PC-3 (cell line): ENCODE results near the gene KCNIP4. TPM values are rescaled to one million over a fixed set of nuclear protein-coding genes. Genes with fewer than 3 reads are reported as not detected.

Source experiments
- ATAC-seq: fragments of 200-7000 bp; cut with Tn5 transposase; 2 replicates; pipeline ENCODE4 v1.9.1; 2020; ENCODE audit warnings: mild to moderate bottlenecking, moderate library complexity
- BruUV-seq: library from RNA; stranded (reverse); fragments of 400-500 nt; replicated peaks from 2 replicates; lab custom pipeline; 2021; lab: Mats Ljungman, UMichigan
- CTCF ChIA-PET: fragments of 300-600 bp; sonication (Branson Sonifier 250); formaldehyde crosslinking; loops from one replicate; lab custom pipeline; 2022; ENCODE audit warnings: antibody characterized with exemption; lab: Charles Lee
- POLR2A ChIA-PET: fragments of 300-600 bp; sonication (Branson Sonifier 250); formaldehyde crosslinking; loops from one replicate; lab custom pipeline; 2022; ENCODE audit warnings: antibody characterized with exemption; ENCODE audit not compliant: unreplicated experiment; lab: Charles Lee
- DNase-seq: peaks from one replicate; pipeline ENCODE4 v3.0.0-alpha.2; 2015
- H2AFZ ChIP-seq: fragments of 300-600 bp; sonication (generic); 2 replicates; pipeline ENCODE4 v1.6.0; 2016; ENCODE audit warnings: antibody characterized with exemption, low read length
- H3F3A ChIP-seq: fragments of 300-600 bp; sonication (generic); one replicate; pipeline ENCODE4 v1.6.0; 2017; ENCODE audit warnings: antibody characterized with exemption, low read length, control low read depth, mild to moderate bottlenecking; ENCODE audit not compliant: unreplicated experiment
- H3K27ac ChIP-seq: fragments of 300-600 bp; sonication (generic); 2 replicates; pipeline ENCODE4 v1.5.1; 2016; ENCODE audit warnings: mild to moderate bottlenecking, low read length
- H3K27me3 ChIP-seq: fragments of 300-600 bp; sonication (generic); 2 replicates; pipeline ENCODE4 v1.6.1; 2016; ENCODE audit warnings: low read length, mixed read lengths
- H3K36me3 ChIP-seq: fragments of 300-600 bp; sonication (generic); 2 replicates; pipeline ENCODE4 v1.6.1; 2016; ENCODE audit warnings: low read depth, mixed run types, low read length, mixed read lengths
- H3K4me1 ChIP-seq: fragments of 300-600 bp; sonication (generic); 2 replicates; pipeline ENCODE4 v1.5.1; 2016; ENCODE audit warnings: low read length; ENCODE audit not compliant: insufficient read depth
- H3K4me2 ChIP-seq: fragments of 300-600 bp; sonication (generic); 2 replicates; pipeline ENCODE4 v1.6.0; 2016; ENCODE audit warnings: low read length
- H3K4me3 ChIP-seq: fragments of 300-600 bp; sonication (generic); 2 replicates; pipeline ENCODE4 v1.5.1; 2016; ENCODE audit warnings: mild to moderate bottlenecking, low read length, mixed read lengths
- H3K79me2 ChIP-seq: fragments of 300-600 bp; sonication (generic); 2 replicates; pipeline ENCODE4 v1.6.1; 2017; ENCODE audit warnings: low read length, mixed read lengths
- H3K9ac ChIP-seq: fragments of 300-600 bp; sonication (generic); 2 replicates; pipeline ENCODE4 v1.6.0; 2016; ENCODE audit warnings: mild to moderate bottlenecking, low read length
- H3K9me2 ChIP-seq: fragments of 300-600 bp; sonication (generic); replicated peaks from 2 replicates; pipeline ENCODE4 v1.6.1; 2016; ENCODE audit warnings: mixed run types, low read length, mixed read lengths
- H3K9me3 ChIP-seq: fragments of 300-600 bp; sonication (generic); 2 replicates; pipeline ENCODE4 v1.6.1; 2016; ENCODE audit warnings: low read length, mixed read lengths
- H4K20me1 ChIP-seq: fragments of 300-600 bp; sonication (generic); 2 replicates; pipeline ENCODE4 v1.6.1; 2016; ENCODE audit warnings: low read length, mixed read lengths
- CTCF ChIP-seq: fragments of 300-600 bp; sonication (generic); conservative IDR thresholded peaks from 2 replicates; pipeline ENCODE4 v1.5.1; 2017; ENCODE audit warnings: antibody characterized with exemption, low read depth, mild to moderate bottlenecking, low read length
- EZH2 ChIP-seq: fragments of 300-600 bp; sonication (generic); IDR thresholded peaks from one replicate; pipeline ENCODE4 v1.6.1; 2017; ENCODE audit warnings: antibody characterized with exemption, mild to moderate bottlenecking, low read length; ENCODE audit not compliant: unreplicated experiment
- EZH2phosphoT487 ChIP-seq: fragments of 300-600 bp; sonication (generic); IDR thresholded peaks from 2 replicates; pipeline ENCODE4 v1.6.1; 2018; ENCODE audit warnings: mild to moderate bottlenecking, antibody characterized with exemption, low read length, borderline replicate concordance
- intact Hi-C: fragments of 100-400 bp; cut with micrococcal nuclease; formaldehyde crosslinking; loops from 2 replicates; pipeline ENCODE4 v1.9.0; 2023
- total RNA-seq: library from RNA; depleted of rRNA; stranded (reverse); fragments of >200 nt; gene quantifications from 2 replicates; pipeline ENCODE4 v1.2.3, GENCODE V29; 2014

Gene KCNIP4
- total RNA-seq, 1 experiment from 2014 or later, result not detected

DNA sequence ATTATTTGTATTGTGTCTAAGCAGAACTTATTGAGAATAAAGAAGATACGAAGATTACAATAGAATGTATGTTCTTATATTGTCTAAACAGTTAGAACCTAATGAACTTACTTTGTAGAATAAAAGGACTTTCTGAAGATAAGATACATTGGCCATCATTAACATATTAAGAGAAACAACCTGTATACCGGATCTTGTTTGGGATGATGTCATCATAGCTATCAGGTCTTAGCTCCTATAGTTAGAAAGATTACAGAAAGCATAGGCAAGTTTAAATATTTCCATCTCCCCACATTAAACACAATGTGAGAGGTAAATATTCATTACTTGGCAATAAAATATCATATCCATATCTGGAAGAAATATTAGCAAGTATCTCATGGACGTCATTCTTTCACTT, 966.0 kb downstream of the KCNIP4 start:
- H3F3A ChIP-seq, result no peaks in the 10 kb centered on the region
- DNase-seq (no peak), ATAC-seq (no peak)
- no peak overlapping the region for H2AFZ ChIP-seq
- POLR2A ChIA-PET, result interaction anchor here (1.0 kb wide), 1 partner anchor 1343 kb away, joined by 3 read pairs; no protein-coding TSS in a partner anchor
- peaks cover 88% of the 10 kb centered on the region for H3K27me3 ChIP-seq
- no peaks in the 10 kb centered on the region for H4K20me1 ChIP-seq
- H3K9ac ChIP-seq, result no peak overlapping the region
- no TSS peak for BruUV-seq
- CTCF ChIA-PET, result no interaction called here
- TF ChIP-seq CTCF, result no peak
- no peak for TF ChIP-seq EZH2
- TF ChIP-seq EZH2phosphoT487, result no peak
- H3K9me2 ChIP-seq, result no peaks in the 10 kb centered on the region
- H3K27ac ChIP-seq, result no peak overlapping the region
- no peaks in the 10 kb centered on the region for H3K4me1 ChIP-seq
- intact Hi-C loops, result no loop called here
- no peak overlapping the region for H3K4me3 ChIP-seq
- no peaks in the 10 kb centered on the region for H3K79me2 ChIP-seq
- H3K9me3 ChIP-seq, result no peaks in the 10 kb centered on the region
- H3K4me2 ChIP-seq, result no peak overlapping the region
- no peaks in the 10 kb centered on the region for H3K36me3 ChIP-seq

- TF ChIP-seq EZH2 (no peak), EZH2phosphoT487 (no peak), CTCF (no peak)
- Histone ChIP-seq H3K9me2 (no peaks in the 10 kb centered on the region), H3K4me1 (no peaks in the 10 kb centered on the region), H3F3A (no peaks in the 10 kb centered on the region), H3K36me3 (no peaks in the 10 kb centered on the region), H2AFZ (no peak overlapping the region), H3K9ac (no peak overlapping the region), H3K9me3 (no peaks in the 10 kb centered on the region), H3K27me3 (peaks cover 54% of the 10 kb centered on the region), H3K79me2 (no peaks in the 10 kb centered on the region), H3K27ac (no peak overlapping the region), H3K4me2 (no peak overlapping the region), H3K4me3 (no peak overlapping the region), H4K20me1 (no peaks in the 10 kb centered on the region)
- no peak for ATAC-seq
- intact Hi-C loops, result no loop called here
- ChIA-PET POLR2A (no interaction called here), CTCF (no interaction called here)
- no peak for DNase-seq
- no TSS peak for BruUV-seq
Observed at GRCh38 chr4:20960291-20960690, 988.3 kb downstream of the KCNIP4 start.

- DNase-seq (no peak), ATAC-seq (no peak)
- intact Hi-C loops, result no loop called here
- CTCF ChIA-PET, result no interaction called here
- Histone ChIP-seq H3K9me2 (no peaks in the 10 kb centered on the region), H3K79me2 (no peaks in the 10 kb centered on the region), H3K4me2 (no peak overlapping the region), H3K4me1 (no peaks in the 10 kb centered on the region), H2AFZ (no peak overlapping the region), H3K27ac (no peak overlapping the region), H3K27me3 (peaks cover 51% of the 10 kb centered on the region), H3K4me3 (no peak overlapping the region), H3K36me3 (no peaks in the 10 kb centered on the region), H3K9ac (no peak overlapping the region), H3F3A (no peaks in the 10 kb centered on the region), H4K20me1 (no peaks in the 10 kb centered on the region), H3K9me3 (no peaks in the 10 kb centered on the region)
- TF ChIP-seq EZH2, result no peak
- TF ChIP-seq EZH2phosphoT487, result no peak
- no peak for TF ChIP-seq CTCF
- no TSS peak for BruUV-seq
- POLR2A ChIA-PET, result no interaction called here
Observed at GRCh38 chr4:20954541-20954940, 994.0 kb downstream of the KCNIP4 start.
